ENCODE measurements around the gene CHMP1B. TPM values are rescaled to one million over a fixed set of nuclear protein-coding genes. Genes with fewer than 3 reads are reported as not detected.
"Not testable (repeated sequence)": the region's sequence is repeated elsewhere in the genome, so short reads cannot be mapped to it uniquely, and the experiment has no call there.

The CHMP1B gene
- total RNA-seq, 2 donors from 2014 or later: 81.4 to 98.5 TPM

GRCh38 chr18:11885278-11885947 is 34.2 kb downstream of the CHMP1B start:
- no peak overlapping the region for H3K4me3 Mint-ChIP-seq
- peaks cover 2% of the 10 kb centered on the region for H3K4me1 Mint-ChIP-seq
- no peak overlapping the region for H3K27ac Mint-ChIP-seq
- DNase-seq (no peak), ATAC-seq (no peak)
- H3K9me3 ChIP-seq (ENCODE audit: control insufficient read depth, low read length, poor library complexity, severe bottlenecking): no peaks in the 10 kb centered on the region
- H3K36me3 Mint-ChIP-seq (ENCODE audit: low read depth): peaks cover 4% of the 10 kb centered on the region
- H3K27me3 Mint-ChIP-seq: no peaks in the 10 kb centered on the region

DNA sequence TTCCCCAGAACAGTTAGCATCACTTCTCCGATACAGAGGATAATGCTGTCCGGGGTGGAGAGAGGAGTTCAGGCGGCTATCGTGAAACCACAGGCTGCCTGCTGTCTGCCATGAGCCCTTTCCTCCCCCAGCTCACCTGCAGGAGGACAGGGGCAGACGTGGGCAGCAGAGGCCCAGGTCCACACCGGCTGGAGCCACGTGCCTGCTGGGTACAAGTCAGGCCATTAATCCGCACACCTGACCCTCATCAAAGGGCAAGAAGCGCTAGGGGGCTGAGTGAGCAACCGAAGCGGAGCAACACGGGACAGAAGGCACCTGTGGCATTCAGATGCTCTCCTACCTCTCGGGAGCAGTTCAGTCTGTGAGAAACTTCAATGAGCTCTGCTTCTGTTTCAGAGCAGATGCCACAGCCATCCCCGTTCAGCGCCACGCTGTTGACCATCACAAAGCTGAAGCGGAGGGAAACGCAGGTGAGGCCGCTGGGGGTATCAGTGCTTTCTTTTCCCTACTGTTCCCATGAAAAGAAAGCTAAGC is 35.4 kb downstream of the CHMP1B start:
- ATAC-seq (no peak), DNase-seq (no peak)
- no peaks in the 10 kb centered on the region for H3K9me3 ChIP-seq (ENCODE audit: control insufficient read depth, low read length, poor library complexity, severe bottlenecking)
- Mint-ChIP-seq H3K27me3 (no peaks in the 10 kb centered on the region), H3K27ac (peak overlapping the region; percentile 66), H3K4me3 (no peak overlapping the region), H3K4me1 (peaks cover 2% of the 10 kb centered on the region), H3K36me3 (ENCODE audit: low read depth) (peaks cover 4% of the 10 kb centered on the region)

DNA sequence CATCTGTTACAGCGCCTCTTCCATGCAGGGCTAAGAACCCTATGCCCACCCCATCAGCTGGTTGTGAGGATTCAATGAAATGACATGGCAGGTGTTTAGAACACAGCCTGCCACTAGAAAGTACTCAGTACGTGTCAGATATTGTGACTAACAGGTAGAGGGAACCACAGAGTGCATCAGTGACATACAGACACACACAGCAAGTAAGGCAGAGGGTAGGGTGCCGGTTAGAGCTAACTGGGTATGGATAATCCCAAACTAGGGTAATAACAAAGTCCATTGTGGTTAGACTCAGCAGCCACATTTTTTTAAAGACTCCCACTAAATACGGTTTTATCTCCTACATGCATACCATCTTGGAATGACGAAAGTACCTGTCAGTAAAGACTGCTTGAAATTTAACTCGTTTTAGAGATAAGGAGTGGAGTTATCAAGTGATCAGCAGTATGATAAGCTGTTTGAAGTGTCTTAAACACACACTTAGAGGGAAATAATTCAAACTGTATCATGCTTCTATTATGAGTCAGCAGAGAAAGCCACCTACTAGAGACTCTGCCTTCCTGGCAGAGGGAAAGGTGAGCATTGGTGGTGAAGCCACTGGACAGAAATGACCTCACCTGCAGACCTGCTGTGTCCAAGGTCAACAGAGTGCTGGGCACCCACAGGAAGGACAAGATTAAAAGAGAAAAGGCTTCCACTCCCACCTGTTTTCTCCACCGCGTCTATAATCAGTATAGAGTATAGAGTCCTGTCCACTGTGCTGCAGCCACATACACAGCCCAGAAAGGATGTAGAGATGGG is 36.3 kb downstream of the CHMP1B start:
- Mint-ChIP-seq H3K4me1 (no peaks in the 10 kb centered on the region), H3K36me3 (ENCODE audit: low read depth) (peaks cover 3% of the 10 kb centered on the region), H3K27ac (peak overlapping the region; percentile 66), H3K4me3 (no peak overlapping the region), H3K27me3 (no peaks in the 10 kb centered on the region)
- DNase-seq: no peak
- no peak for ATAC-seq
- H3K9me3 ChIP-seq (ENCODE audit: control insufficient read depth, low read length, poor library complexity, severe bottlenecking): no peaks in the 10 kb centered on the region

DNA sequence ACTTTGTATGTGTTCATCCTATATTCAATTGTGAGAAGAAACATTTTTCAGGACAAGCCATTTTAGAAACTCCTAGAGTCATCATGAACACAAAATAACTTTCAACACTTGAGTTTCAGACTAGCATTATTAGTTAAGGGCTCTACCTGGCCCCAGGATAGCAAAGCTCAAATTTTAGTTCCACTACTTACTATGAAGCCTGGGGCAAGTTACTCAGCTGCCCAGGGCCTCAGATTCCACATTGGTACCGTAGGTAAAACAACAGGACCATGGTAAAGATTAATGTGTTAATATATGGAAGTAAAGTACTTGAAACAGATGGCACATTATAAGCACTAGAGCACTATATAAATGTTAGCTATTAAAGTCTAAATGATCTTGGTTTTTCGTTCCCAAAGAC is 37.5 kb downstream of the CHMP1B start:
- Mint-ChIP-seq H3K27me3 (no peaks in the 10 kb centered on the region), H3K4me1 (peaks cover 3% of the 10 kb centered on the region), H3K27ac (no peak overlapping the region), H3K36me3 (ENCODE audit: low read depth) (peaks cover 3% of the 10 kb centered on the region), H3K4me3 (no peak overlapping the region)
- ATAC-seq (no peak), DNase-seq (no peak)
- H3K9me3 ChIP-seq (ENCODE audit: control insufficient read depth, low read length, poor library complexity, severe bottlenecking): no peaks in the 10 kb centered on the region

DNA sequence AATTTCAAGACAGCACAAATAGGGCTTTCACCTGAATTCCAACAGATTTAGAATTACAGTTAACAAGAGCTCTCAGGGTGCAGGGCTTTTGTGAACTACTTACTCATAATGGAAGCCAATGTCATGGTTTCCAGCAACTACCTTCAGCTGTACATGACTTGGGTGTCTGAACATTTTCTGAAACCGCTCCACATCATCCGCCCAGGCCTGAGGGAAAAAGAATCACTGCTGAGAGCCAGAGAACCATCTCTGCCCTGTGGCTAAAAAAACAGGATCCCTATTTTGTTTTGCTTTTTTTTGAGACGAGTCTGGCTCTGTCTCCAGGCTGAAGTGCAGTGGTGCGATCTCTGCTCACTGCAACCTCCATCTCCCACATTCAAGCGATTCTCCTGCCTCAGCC is 38.1 kb downstream of the CHMP1B start:
- Mint-ChIP-seq H3K27me3 (no peaks in the 10 kb centered on the region), H3K27ac (no peak overlapping the region), H3K36me3 (ENCODE audit: low read depth) (peaks cover 2% of the 10 kb centered on the region), H3K4me3 (no peak overlapping the region), H3K4me1 (peaks cover 6% of the 10 kb centered on the region)
- ATAC-seq (no peak), DNase-seq (no peak)
- H3K9me3 ChIP-seq (ENCODE audit: control insufficient read depth, low read length, poor library complexity, severe bottlenecking): no peaks in the 10 kb centered on the region

DNA sequence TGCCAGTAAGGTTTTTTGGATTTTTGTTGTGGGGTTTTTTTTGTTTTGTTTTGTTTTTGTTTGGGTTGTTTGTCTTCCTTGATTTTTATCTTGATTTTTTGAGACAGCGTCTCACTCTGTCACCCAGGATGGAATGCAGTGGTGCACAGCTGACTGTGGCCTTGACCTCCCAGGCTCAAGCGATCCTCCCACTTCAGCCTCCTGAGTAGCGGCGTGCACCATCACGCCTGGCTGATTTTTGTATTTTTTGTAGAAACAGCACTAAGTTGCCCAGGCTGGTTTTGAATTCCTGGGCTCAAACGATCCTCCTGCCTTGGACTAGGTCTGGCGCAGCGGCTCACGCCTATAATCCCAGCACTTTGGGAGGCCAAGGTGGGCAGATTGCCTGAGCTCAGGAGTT is 40.5 kb downstream of the CHMP1B start:
- Mint-ChIP-seq H3K36me3 (ENCODE audit: low read depth) (peaks cover 2% of the 10 kb centered on the region), H3K27ac (no peak overlapping the region), H3K4me3 (no peak overlapping the region), H3K4me1 (peaks cover 6% of the 10 kb centered on the region), H3K27me3 (no peaks in the 10 kb centered on the region)
- ATAC-seq (no peak), DNase-seq (no peak)
- no peaks in the 10 kb centered on the region for H3K9me3 ChIP-seq (ENCODE audit: control insufficient read depth, low read length, poor library complexity, severe bottlenecking)

GRCh38 chr18:11892438-11892837 is 41.2 kb downstream of the CHMP1B start:
- not testable (repeated sequence) for H3K4me1 Mint-ChIP-seq; DNase-seq; ATAC-seq; H3K27me3 Mint-ChIP-seq; H3K4me3 Mint-ChIP-seq; H3K9me3 ChIP-seq (ENCODE audit: control insufficient read depth, low read length, poor library complexity, severe bottlenecking); H3K36me3 Mint-ChIP-seq (ENCODE audit: low read depth); H3K27ac Mint-ChIP-seq

GRCh38 chr18:11897781-11898180 is 46.6 kb downstream of the CHMP1B start:
- Mint-ChIP-seq H3K4me1 (peaks cover 9% of the 10 kb centered on the region), H3K27ac (no peak overlapping the region), H3K4me3 (no peak overlapping the region), H3K27me3 (no peaks in the 10 kb centered on the region), H3K36me3 (ENCODE audit: low read depth) (peaks cover 2% of the 10 kb centered on the region)
- ATAC-seq (no peak), DNase-seq (no peak)
- H3K9me3 ChIP-seq (ENCODE audit: control insufficient read depth, low read length, poor library complexity, severe bottlenecking): no peaks in the 10 kb centered on the region

DNA sequence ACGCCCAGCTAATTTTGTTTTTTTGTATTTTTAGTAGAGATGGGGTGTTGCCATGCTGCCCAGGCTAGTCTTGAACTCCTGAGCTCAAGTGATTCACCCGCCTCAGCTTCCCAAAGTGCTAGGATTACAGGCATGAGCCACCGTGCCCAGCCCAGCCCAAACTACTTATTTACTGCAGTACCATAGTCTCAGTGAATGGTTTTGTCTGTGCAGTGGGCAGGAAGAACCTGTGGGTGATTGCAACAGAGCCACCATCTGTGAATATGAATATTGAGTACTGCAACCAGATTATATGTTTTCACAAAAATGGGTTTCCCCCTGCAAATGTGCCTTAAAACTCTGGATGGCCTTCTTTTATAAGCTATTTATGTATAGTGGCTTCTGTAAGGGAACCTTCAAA is 47.9 kb downstream of the CHMP1B start:
- Mint-ChIP-seq H3K4me3 (no peak overlapping the region), H3K36me3 (ENCODE audit: low read depth) (peaks cover 5% of the 10 kb centered on the region), H3K27me3 (no peaks in the 10 kb centered on the region), H3K27ac (peak overlapping the region; percentile 21), H3K4me1 (peaks cover 6% of the 10 kb centered on the region)
- no peaks in the 10 kb centered on the region for H3K9me3 ChIP-seq (ENCODE audit: control insufficient read depth, low read length, poor library complexity, severe bottlenecking)
- DNase-seq (no peak), ATAC-seq (no peak)

DNA sequence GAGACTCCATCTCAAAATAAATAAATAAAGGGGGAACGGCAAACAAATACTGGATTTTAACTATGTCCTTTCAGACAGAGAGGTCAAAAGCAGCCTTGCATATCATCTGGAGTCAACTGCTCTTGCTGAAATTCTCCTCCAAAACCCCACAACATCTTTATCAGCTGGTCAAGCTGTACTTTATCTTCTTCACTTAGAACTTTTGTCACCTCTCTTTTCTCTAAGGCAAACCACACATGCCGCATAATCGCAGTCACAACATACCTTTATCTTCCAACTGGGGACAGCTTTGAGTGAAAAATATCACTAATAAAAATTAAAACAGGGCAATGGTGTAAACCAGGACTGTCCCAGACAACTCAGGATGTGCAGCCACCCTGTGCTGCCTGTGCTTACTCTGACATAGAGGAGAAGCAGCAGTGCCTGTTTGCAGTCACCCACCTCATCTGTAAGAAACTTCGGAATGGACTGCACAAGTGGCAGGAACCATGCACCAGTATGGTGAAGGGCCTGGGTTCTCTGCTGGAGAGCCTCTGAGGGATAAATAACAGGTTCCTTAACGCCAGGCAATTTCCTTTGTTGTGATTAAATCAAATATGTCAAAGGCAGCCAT is 50.7 kb downstream of the CHMP1B start:
- peaks cover 3% of the 10 kb centered on the region for H3K36me3 Mint-ChIP-seq (ENCODE audit: low read depth)
- no peaks in the 10 kb centered on the region for H3K27me3 Mint-ChIP-seq
- ATAC-seq: no peak
- H3K27ac Mint-ChIP-seq: peak overlapping the region; percentile 61
- no peak for DNase-seq
- peak overlapping the region; percentile 63 for H3K4me3 Mint-ChIP-seq
- no peaks in the 10 kb centered on the region for H3K9me3 ChIP-seq (ENCODE audit: control insufficient read depth, low read length, poor library complexity, severe bottlenecking)
- H3K4me1 Mint-ChIP-seq: peaks cover 7% of the 10 kb centered on the region

GRCh38 chr18:11902522-11903292 is 51.5 kb downstream of the CHMP1B start:
- no peak for ATAC-seq
- DNase-seq: no peak
- Mint-ChIP-seq H3K27me3 (no peaks in the 10 kb centered on the region), H3K36me3 (ENCODE audit: low read depth) (peaks cover 3% of the 10 kb centered on the region), H3K4me3 (no peak overlapping the region), H3K27ac (peak overlapping the region; percentile 61), H3K4me1 (peaks cover 11% of the 10 kb centered on the region)
- H3K9me3 ChIP-seq (ENCODE audit: control insufficient read depth, low read length, poor library complexity, severe bottlenecking): no peaks in the 10 kb centered on the region

Measured in T-helper 17 cell (primary cell).